Measurements from ENCODE around the gene ABTB2. TPM values are rescaled to one million over a fixed set of nuclear protein-coding genes. Genes with fewer than 3 reads are reported as not detected.

ABTB2 gene
- total RNA-seq, 1 experiment from 2014 or later: 3.1 TPM

DNA sequence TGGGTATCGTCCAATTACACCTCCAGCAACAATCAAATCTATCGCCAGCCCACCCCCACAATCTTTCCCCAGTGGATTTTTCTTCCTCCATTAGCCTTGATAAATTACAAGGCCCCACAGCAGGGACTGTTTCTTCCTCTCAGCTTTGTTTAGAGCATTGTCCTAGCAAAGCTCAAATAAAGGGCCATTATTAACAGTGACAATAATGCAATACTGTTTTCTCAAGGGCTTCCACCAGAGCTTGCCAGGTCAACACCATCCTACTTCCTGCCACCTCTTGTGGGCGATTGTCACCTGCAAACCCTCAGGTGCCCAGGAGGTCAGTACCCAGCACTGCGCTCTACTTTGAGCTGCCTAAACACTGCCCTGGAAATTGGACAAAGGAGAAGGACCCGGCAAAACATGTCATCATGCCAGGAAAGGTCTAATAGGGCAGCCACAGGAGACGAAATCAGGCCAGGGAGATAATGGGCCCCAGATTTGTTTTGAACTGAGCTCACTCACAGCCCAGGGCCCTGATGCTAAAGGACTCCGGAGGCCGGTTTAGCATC is 95.2 kb downstream of the ABTB2 start:
- no peak for DNase-seq (ENCODE audit: unreplicated experiment)
- ChIA-PET POLR2A (interaction anchor here (0.6 to 1.6 kb wide), 6 partner anchors 9 to 474 kb away, joined by 3 to 5 read pairs (median 4); no protein-coding TSS in a partner anchor), CTCF (interaction anchor here (0.7 to 1.3 kb wide), 3 partner anchors 11 to 88 kb away, joined by 3 read pairs; no protein-coding TSS in a partner anchor)
- Mint-ChIP-seq H3K27ac (ENCODE audit: low read depth, unreplicated experiment) (no peak overlapping the region), H3K27me3 (ENCODE audit: insufficient read depth, unreplicated experiment) (no peaks in the 10 kb centered on the region), H3K36me3 (ENCODE audit: insufficient read depth, unreplicated experiment) (no peaks in the 10 kb centered on the region), H3K9me3 (ENCODE audit: unreplicated experiment) (no peaks in the 10 kb centered on the region), H3K4me1 (ENCODE audit: insufficient read depth, unreplicated experiment) (peaks cover 20% of the 10 kb centered on the region), H3K4me3 (ENCODE audit: unreplicated experiment) (no peak overlapping the region)
- TF ChIP-seq, protein P1, sequence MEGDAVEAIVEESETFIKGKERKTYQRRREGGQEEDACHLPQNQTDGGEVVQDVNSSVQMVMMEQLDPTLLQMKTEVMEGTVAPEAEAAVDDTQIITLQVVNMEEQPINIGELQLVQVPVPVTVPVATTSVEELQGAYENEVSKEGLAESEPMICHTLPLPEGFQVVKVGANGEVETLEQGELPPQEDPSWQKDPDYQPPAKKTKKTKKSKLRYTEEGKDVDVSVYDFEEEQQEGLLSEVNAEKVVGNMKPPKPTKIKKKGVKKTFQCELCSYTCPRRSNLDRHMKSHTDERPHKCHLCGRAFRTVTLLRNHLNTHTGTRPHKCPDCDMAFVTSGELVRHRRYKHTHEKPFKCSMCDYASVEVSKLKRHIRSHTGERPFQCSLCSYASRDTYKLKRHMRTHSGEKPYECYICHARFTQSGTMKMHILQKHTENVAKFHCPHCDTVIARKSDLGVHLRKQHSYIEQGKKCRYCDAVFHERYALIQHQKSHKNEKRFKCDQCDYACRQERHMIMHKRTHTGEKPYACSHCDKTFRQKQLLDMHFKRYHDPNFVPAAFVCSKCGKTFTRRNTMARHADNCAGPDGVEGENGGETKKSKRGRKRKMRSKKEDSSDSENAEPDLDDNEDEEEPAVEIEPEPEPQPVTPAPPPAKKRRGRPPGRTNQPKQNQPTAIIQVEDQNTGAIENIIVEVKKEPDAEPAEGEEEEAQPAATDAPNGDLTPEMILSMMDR (IDR thresholded peaks at IDR 0.05; ENCODE audit: unreplicated experiment): no peak
- intact Hi-C loops (cut with micrococcal nuclease): loop anchor here (1.0 kb wide), 1 partner anchor 12 kb away; no protein-coding TSS in a partner anchor
- BruUV-seq (replicated peaks): no TSS peak

DNA sequence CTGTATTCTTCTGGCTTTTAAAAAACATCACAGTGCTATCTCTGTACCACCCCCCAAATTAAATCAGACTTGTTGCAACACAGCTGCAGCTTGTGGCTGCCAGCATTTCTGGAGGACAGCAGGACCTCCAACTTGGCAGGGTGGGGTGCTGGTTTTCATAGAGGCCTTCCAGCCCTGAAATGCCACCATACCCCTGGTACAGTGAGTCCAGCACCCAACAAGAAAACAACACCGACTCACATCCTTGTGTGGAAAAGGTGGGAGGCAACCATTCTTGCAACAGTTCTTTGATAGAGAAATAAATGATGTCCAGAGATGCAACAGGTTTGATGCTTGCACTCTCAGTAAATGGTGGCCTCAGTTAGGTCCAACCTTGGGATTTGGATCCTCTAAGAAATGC is 96.0 kb downstream of the ABTB2 start:
- H3K27me3 Mint-ChIP-seq (ENCODE audit: insufficient read depth, unreplicated experiment): no peaks in the 10 kb centered on the region
- CTCF ChIA-PET: no interaction called here
- DNase-seq (ENCODE audit: unreplicated experiment): no peak
- intact Hi-C loops (cut with micrococcal nuclease): no loop called here
- H3K4me3 Mint-ChIP-seq (ENCODE audit: unreplicated experiment): no peak overlapping the region
- TF ChIP-seq, protein P1 (IDR thresholded peaks at IDR 0.05; ENCODE audit: unreplicated experiment): no peak
- POLR2A ChIA-PET: interaction anchor here (0.6 kb wide), 1 partner anchor 473 kb away, joined by 3 read pairs; no protein-coding TSS in a partner anchor
- no peaks in the 10 kb centered on the region for H3K9me3 Mint-ChIP-seq (ENCODE audit: unreplicated experiment)
- peaks cover 19% of the 10 kb centered on the region for H3K4me1 Mint-ChIP-seq (ENCODE audit: insufficient read depth, unreplicated experiment)
- H3K36me3 Mint-ChIP-seq (ENCODE audit: insufficient read depth, unreplicated experiment): no peaks in the 10 kb centered on the region
- no TSS peak for BruUV-seq (replicated peaks)
- H3K27ac Mint-ChIP-seq (ENCODE audit: low read depth, unreplicated experiment): no peak overlapping the region

DNA sequence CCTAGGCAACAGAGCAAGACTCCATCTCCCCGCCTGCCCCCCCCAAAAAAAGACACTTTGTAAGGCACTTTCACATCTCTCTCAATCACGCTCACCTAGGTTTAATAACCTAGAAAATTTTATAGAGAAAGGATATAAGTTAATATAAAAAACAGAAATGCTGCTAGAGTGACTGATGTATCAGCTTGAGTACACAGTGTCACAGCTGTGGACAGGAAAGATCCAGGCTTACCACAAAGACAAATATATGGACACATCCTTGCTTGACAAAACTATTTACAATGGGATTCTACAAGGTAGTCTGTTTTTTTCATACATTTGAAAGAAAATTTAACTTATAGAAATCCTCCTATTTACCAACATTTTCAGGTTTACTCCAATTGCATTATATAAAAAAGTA is 96.7 kb downstream of the ABTB2 start:
- CTCF ChIA-PET: interaction anchor here (0.6 to 1.2 kb wide), 4 partner anchors 12 to 97 kb away, joined by 3 to 5 read pairs (median 3); partner anchors contain the start of gene ABTB2
- H3K27me3 Mint-ChIP-seq (ENCODE audit: insufficient read depth, unreplicated experiment): no peaks in the 10 kb centered on the region
- H3K27ac Mint-ChIP-seq (ENCODE audit: low read depth, unreplicated experiment): no peak overlapping the region
- H3K4me3 Mint-ChIP-seq (ENCODE audit: unreplicated experiment): no peak overlapping the region
- H3K9me3 Mint-ChIP-seq (ENCODE audit: unreplicated experiment): no peaks in the 10 kb centered on the region
- no peak for DNase-seq (ENCODE audit: unreplicated experiment)
- BruUV-seq (replicated peaks): no TSS peak
- peaks cover 12% of the 10 kb centered on the region for H3K4me1 Mint-ChIP-seq (ENCODE audit: insufficient read depth, unreplicated experiment)
- POLR2A ChIA-PET: interaction anchor here (0.9 kb wide), 1 partner anchor 9 kb away, joined by 4 read pairs; no protein-coding TSS in a partner anchor
- intact Hi-C loops (cut with micrococcal nuclease): no loop called here
- no peaks in the 10 kb centered on the region for H3K36me3 Mint-ChIP-seq (ENCODE audit: insufficient read depth, unreplicated experiment)
- TF ChIP-seq, protein P1 (IDR thresholded peaks at IDR 0.05; ENCODE audit: unreplicated experiment): no peak

DNA sequence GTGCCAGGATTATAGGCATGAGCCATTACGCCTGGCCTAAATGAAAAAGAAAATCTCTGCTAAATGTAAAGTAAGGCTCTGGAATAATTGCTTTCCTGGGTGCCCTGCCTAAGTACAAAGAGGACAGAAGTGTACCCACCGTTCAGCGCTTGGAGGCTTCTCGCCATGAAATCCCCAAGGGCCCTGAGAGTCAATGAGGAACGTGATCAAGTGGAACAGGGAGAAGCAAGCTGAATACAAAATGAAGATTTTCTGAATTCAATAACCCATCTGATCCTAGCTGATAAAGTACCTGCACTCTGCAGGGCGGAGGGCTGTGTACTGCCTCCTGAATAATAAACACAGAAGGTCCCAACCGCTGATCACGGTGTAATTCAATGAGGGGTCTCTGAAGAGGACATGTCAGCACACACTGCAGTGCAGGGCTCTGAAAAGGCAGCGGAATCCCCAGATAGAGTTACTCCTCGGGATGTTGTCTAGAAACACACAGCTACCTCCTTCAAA is 97.7 kb downstream of the ABTB2 start:
- intact Hi-C loops (cut with micrococcal nuclease): no loop called here
- DNase-seq (ENCODE audit: unreplicated experiment): no peak
- POLR2A ChIA-PET: interaction anchor here (1.8 kb wide), 1 partner anchor 13 kb away, joined by 4 read pairs; no protein-coding TSS in a partner anchor
- Mint-ChIP-seq H3K27me3 (ENCODE audit: insufficient read depth, unreplicated experiment) (no peaks in the 10 kb centered on the region), H3K27ac (ENCODE audit: low read depth, unreplicated experiment) (no peak overlapping the region), H3K36me3 (ENCODE audit: insufficient read depth, unreplicated experiment) (no peaks in the 10 kb centered on the region), H3K4me3 (ENCODE audit: unreplicated experiment) (no peak overlapping the region), H3K9me3 (ENCODE audit: unreplicated experiment) (no peaks in the 10 kb centered on the region), H3K4me1 (ENCODE audit: insufficient read depth, unreplicated experiment) (peaks cover 11% of the 10 kb centered on the region)
- CTCF ChIA-PET: interaction anchor here (0.6 to 1.3 kb wide), 4 partner anchors 9 to 1194 kb away, joined by 3 to 5 read pairs (median 3); no protein-coding TSS in a partner anchor
- TF ChIP-seq, protein P1 (IDR thresholded peaks at IDR 0.05; ENCODE audit: unreplicated experiment): no peak
- BruUV-seq (replicated peaks): no TSS peak

Data from MCF 10A (cell line).